Activated CD8-positive, alpha-beta memory T cell treated with anti-CD3 and anti-CD28 coated beads, Interleukin-2, amount 50 U/mL, for 1 hour (primary cell): ENCODE measurements around the gene MINDY4.
"Not testable (repeated sequence)": the region's sequence is repeated elsewhere in the genome, so short reads cannot be mapped to it uniquely, and the experiment has no call there.

Experiments used
- DNase-seq: peaks from one replicate; pipeline ENCODE4 v3.0.0-alpha.2; 2020; ENCODE audit errors: extremely low read depth

MINDY4 gene

DNA sequence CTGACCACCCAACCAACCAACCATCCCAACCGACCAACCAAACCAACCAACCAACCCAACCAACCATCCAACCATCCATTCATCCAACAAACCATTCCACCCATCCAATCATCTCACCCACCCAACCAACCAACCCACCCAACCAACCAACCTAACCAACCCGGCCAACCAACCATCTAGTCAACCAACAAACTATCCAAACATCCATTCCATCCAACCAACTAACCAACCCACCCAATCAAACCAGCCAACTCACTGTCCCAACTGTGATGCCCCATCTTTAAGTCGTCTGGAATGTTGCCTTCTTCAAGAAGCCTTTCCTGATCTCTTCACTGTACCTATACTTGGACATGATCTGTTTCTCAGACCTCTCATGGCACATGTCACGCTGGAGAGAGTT is 31.6 kb downstream of the MINDY4 start:
- DNase-seq, result no peak

DNA sequence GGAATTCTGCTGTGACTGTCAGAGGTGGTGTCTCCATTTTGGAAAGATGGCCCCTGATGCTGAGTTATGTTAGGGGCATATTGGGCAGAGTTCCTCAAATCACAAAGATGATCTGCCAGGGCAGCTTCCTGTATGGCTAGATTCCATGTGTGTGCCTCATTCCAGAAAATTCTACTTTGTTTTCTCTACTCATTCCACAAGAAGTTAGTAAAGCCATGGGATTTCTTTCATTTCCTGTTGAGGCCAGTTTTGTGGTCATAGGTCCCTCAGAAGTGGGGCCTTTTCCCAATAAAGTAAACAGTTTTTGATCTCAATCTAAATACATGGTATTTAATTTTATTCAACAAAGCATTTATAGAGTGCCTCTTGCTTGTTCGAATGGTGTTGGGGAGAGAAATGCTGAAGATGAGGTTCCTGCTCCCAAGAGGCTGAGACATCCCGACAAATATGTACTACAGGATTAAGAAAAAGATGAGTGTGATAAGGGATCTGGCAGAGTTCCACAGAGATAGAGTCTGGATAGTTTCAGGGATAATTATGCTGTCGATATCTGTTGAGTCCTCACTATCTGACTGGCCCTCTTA is 33.0 kb downstream of the MINDY4 start:
- no peak for DNase-seq

DNA sequence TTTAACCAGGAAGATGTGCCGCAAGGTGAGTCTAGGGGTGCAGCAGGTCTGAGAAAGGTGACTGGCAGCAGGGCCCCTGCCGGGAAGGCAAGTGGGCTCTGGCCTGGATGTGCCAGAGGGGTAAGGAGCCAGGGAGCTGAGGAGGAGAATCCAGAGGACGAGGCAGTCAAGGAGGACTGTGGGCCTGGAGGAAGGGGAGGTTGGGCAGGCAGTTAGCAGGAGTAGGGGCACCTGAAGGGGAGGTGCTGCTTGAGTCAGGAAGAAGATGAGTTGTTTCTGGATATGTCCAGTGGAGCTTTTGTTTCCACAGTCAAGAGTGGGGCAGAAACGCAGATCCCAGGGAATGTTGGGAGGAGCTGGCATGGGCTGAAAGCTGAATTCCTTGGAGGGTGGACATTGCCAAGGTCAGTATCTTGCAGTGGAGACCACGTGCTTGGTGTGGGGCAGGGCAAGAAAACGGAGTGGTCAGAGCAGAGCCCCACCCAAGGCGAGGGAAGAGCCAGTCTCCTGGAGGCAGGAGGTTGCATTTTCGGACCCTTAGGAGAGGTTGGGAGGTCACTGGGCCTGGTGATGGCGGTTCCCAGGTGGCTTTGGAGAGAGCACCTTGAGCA is 34.0 kb downstream of the MINDY4 start:
- DNase-seq, result no peak

DNA sequence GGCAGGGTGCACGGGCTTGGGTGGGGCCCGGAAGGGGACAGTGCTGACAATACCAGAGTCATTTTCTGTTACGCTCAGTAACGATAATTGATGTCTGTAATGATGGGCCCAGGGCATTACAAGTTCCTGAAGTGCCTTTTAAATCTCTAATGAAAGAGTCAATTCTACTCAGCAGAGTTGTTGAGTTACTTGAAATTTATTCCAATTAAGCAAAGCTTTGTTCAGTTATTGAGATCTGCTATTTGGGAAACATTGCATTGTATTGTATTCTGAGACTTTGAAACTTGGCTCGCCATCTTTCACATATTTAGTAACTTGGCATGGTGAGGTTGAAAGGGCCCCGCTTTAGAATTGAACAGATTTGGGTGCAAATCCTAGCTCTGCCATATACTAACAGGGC is 34.7 kb downstream of the MINDY4 start:
- no peak for DNase-seq

- not testable (repeated sequence) for DNase-seq
Observed at GRCh38 chr7:30807477-30807876, 36.3 kb downstream of the MINDY4 start.

GRCh38 chr7:30807941-30808340 is 36.7 kb downstream of the MINDY4 start:
- DNase-seq, result not testable (repeated sequence)

DNA sequence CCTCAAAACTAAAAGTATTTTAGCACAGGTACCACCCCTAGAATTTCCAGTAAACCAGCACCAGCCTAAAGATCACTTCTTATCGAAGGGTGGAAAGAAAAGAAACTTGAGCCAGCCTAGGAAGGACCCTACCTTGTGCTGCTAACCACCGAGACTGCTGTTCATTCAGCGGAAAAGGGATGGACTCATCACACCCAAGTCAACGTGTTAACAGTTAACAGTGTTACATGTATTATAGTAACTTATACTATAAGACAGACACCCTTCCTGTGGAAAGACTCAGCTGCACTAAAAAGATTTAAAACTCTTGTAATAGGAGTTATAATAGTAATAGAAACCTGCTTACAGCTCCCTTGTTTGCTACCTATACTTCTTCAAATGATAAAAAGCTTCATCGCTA is 39.8 kb downstream of the MINDY4 start:
- DNase-seq, result no peak

DNA sequence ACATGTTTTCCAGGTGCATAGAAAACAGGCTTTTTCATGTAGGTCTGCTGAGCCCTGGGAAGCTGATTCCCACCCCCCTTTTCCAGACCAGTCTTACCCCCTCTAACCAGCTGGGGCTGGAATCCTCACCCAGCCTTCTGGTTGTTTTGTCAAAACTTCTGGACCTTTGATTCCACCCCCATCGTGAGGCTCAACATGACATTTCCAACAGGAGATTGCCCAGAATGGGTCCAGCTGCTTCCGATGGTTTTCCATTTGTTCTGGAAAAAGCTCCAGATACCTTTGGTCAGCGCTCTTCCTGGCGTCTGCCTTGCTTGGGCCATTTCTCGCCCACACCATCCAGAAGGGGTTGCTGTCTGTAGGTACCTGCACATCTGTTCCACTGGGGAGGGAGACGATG is 41.5 kb downstream of the MINDY4 start:
- DNase-seq, result no peak

DNA sequence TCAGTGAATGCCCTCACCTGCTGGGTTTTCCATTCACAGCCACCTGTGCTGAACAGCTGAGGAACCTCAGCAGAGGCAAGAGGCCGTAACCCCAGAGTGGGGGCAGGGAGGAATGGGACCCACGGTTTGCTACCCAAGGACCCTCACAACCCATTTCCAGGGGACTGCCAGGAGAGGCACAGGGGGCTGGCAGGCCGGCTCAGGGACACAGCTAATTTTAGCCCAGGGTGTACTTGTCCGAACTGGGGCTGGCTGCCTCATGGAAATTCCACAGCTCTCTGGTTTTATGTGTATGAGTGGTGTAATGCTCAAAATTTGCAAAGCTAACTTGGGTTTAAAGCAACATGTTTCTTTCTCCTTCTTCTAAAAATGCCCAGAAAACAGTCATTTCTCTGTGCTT is 42.2 kb downstream of the MINDY4 start:
- no peak for DNase-seq

- DNase-seq, result no peak
Observed at GRCh38 chr7:30814700-30815387, 43.6 kb downstream of the MINDY4 start.

GRCh38 chr7:30815388-30815854 is 44.2 kb downstream of the MINDY4 start:
- no peak for DNase-seq

- no peak for DNase-seq
Observed at GRCh38 chr7:30815951-30816644, 44.9 kb downstream of the MINDY4 start.

GRCh38 chr7:30816645-30817370 is 45.6 kb downstream of the MINDY4 start:
- DNase-seq, result no peak

GRCh38 chr7:30817371-30817767 is 46.2 kb downstream of the MINDY4 start:
- no peak for DNase-seq

DNA sequence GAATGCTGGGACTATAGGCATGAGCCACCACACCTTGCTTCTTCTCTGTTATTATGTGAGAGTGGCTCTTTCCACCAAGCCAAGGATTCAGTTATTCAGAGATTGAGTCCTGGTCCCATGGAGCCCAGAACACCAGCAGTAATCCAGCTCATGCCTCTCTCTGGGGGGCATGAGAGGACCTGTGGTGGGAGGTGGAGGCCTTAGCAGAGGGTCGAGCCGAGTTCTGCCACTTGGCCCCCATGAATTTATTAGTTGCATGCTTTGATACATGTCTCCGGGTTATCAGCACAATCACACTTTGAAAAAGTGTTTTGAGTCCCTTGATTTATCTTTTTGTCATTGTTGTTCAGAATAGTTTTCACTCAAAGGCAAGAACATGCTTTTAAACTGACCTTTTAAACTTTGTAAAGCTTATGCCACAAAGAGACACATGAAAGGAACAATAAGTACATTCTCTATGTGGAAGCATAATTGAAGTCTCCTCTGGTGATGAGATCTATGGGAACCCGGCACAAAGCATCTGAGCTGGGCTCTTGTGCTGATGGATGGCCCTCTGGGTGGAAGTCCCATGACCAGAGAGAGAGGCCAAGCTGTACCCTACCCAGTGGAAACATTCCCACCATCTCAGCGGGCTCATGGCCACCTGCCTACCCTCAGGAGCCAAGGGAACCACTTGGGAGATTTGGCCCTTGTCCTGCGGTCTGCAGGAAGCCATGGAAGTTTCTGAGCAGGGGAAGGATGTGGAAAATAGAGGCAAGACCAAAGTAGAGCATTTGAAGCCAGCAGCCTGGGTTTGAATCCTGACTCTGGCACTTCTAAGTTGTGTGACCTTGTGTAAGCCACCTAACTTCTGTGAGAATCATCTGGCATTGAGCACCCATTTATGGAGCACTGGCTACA is 53.9 kb downstream of the MINDY4 start:
- DNase-seq, result no peak

DNA sequence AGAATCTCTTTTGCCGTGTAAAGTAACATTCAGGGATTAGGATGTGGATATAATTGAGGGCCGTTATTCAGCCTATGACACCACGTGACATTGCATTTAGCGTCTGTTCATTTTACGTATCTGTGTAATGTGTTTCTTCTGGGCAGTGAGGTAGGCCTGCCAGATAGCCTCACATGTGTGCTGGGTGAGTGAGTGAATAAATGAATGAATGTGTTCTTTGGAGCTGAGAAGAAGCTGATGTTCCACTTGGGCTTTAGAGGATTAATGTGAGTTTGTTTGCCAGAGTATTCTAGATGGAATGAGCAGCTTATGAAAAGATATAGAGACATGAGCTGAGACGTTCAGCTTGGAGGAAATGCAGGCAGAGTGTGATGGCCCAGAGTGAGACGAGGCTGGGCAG is 55.0 kb downstream of the MINDY4 start:
- no peak for DNase-seq

DNA sequence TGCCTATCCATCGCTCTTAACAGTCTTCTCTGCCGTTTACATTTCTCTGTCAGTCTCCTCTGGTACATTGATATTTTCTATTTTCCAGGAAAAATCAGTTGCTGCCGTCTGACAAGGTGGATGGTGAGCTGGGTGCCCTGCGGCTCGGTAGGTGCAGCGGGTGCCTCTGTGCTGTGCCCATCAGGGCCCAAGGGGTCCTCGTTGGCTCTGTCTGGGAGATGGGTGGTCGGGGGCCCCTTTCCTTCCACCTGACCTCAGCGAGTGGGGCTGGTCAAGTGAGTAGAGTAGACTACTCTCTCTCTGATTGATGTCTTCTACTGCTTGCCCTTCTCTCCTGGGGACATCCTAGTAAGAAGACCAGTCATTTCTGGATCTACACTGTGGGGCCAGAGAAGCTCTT is 57.4 kb downstream of the MINDY4 start:
- no peak for DNase-seq

DNA sequence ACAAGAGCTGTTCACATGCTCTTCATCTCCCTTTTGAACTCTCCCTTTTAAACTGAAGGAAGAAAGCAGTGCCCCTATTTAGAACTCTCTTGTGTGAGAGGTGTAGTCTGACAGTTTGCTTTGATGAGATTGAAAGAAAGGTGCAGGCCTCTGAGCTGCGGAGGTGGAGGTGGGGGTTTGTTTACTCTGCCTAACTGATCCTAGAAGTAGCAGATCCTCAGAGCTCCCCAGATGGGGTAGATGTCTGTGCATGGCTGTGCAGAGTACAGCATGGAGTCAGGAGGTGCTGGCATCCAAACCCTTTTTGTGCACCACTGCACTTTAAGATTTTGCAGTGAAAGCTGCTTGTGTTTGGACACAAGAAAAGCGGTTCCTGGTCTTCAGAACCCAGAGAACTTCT is 58.3 kb downstream of the MINDY4 start:
- DNase-seq, result no peak

DNA sequence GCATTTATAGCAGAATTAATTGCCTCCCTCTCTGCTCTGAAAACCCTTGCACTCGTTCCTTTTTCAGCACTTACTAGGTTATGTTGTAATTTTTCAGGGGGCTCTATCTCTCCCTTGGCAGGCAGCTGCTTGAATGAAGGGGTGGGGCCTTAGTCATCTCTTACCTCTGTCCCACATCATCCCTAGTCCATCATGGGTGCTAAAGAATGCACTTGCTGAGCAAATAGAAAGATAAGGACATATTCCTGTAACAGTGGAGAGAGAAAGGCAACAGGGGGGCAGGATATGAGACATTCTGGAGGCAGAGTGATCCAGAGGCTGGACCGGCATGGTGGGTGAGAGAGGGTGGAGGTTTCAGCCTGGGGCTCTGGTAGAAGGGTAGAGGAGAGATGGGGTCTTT is 60.0 kb downstream of the MINDY4 start:
- DNase-seq, result no peak

GRCh38 chr7:30831936-30832335 is 60.7 kb downstream of the MINDY4 start:
- no peak for DNase-seq
